ENCODE measurements around the gene ESYT1.
A peak's percentile ranks its signal among the peaks of the same experiment; 100 is the strongest.

DNA sequence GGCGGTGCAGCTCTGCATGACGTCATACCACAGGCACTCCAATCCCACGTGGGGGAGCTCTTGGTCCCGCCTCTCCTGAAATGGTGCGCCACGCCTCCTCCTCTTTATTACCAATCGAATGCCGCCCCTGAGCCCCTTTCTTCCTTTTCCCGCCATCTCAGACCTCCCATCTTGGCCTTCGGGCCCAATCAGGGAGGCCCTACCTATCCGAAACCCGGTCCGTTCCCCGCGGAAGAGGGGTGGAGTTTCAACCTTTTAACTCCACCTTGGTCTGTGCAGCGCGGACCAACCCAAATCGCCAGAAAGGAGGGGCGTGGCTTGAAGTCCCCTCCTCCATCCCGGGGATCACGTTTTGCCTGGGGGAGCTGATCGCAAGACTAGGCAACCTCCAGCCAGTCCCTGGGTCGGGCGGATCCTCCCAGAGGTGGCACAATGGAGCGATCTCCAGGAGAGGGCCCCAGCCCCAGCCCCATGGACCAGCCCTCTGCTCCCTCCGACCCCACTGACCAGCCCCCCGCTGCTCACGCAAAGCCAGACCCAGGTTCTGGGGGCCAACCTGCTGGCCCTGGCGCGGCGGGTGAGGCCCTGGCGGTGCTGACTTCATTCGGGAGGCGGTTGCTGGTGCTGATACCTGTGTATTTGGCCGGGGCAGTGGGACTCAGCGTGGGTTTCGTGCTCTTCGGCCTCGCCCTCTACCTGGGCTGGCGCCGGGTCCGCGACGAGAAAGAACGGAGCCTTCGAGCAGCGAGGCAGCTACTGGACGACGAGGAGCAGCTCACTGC is at the start of gene ESYT1:
- peak; percentile 21; the same call in 1 of the 2 replicates for TF ChIP-seq GATA2 (IDR thresholded peaks at IDR 0.05; ENCODE audit: low read depth, low read length)
- no peak for TF ChIP-seq GATA3 (IDR thresholded peaks at IDR 0.05; ENCODE audit: low read depth, low read length)
